Hepatic stellate cell (primary cell): Measurements from ENCODE around the gene LAMC3.

Experiments
- DNase-seq: peaks from one replicate; pipeline ENCODE4 v3.0.0; 2011; ENCODE audit warnings: low spot score

The LAMC3 gene

GRCh38 chr9:131046581-131047202, 37.7 kb downstream of the LAMC3 start:
- peak; percentile 75 for DNase-seq

- DNase-seq = no peak
Observed at GRCh38 chr9:131048332-131048731, 39.4 kb downstream of the LAMC3 start.

GRCh38 chr9:131048820-131049219, 39.8 kb downstream of the LAMC3 start:
- no peak for DNase-seq

GRCh38 chr9:131049829-131050715, 41.1 kb downstream of the LAMC3 start:
- DNase-seq = no peak

- no peak for DNase-seq
Observed at GRCh38 chr9:131050831-131051230, 41.9 kb downstream of the LAMC3 start.

- DNase-seq = no peak
Observed at GRCh38 chr9:131051592-131052517, 42.9 kb downstream of the LAMC3 start.

- DNase-seq = no peak
Observed at GRCh38 chr9:131053896-131054295, 44.9 kb downstream of the LAMC3 start.

- no peak for DNase-seq
Observed at GRCh38 chr9:131056781-131057506, 48.0 kb downstream of the LAMC3 start.

GRCh38 chr9:131060900-131061630, 52.1 kb downstream of the LAMC3 start:
- no peak for DNase-seq

GRCh38 chr9:131062969-131063368, 54.0 kb downstream of the LAMC3 start:
- no peak for DNase-seq

- no peak for DNase-seq
Observed at GRCh38 chr9:131065599-131065998, 56.6 kb downstream of the LAMC3 start.

- no peak for DNase-seq
Observed at GRCh38 chr9:131067625-131068024, 58.7 kb downstream of the LAMC3 start.

- DNase-seq = no peak
Observed at GRCh38 chr9:131068076-131068816, 59.3 kb downstream of the LAMC3 start.

- no peak for DNase-seq
Observed at GRCh38 chr9:131069699-131070098, 60.7 kb downstream of the LAMC3 start.

- no peak for DNase-seq
Observed at GRCh38 chr9:131072107-131072870, 63.3 kb downstream of the LAMC3 start.

GRCh38 chr9:131072871-131073237, 63.9 kb downstream of the LAMC3 start:
- DNase-seq = no peak

GRCh38 chr9:131076347-131077195, 67.6 kb downstream of the LAMC3 start:
- no peak for DNase-seq
